ENCODE data around the gene ANKFN1.

Gene ANKFN1

DNA sequence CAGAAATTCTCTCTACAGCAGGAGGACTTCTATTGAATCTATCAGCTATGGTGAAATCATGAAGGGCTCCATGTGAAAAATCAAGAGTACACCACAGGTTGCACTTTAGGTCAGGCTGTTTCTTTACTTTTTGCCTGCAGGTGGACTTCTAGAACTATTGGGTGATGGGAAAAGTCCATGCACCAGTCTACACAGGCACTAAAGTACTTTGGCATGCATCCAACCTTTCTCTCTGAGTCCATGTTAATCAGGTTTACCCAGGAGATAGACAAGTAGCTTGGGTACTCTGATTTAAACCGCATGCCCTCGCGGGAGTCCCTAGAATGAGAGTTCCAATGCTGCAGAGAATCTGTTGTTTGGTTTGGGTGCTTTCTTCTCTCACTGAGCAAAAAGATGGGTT, 9.1 kb upstream of the ANKFN1 start:
- Histone ChIP-seq H3K4me3 (ENCODE audit: insufficient read depth, low read length, poor library complexity, severe bottlenecking) (no peak overlapping the region), H4K20me1 (ENCODE audit: low read depth, low read length) (no peaks in the 10 kb centered on the region), H3K9ac (ENCODE audit: low read length) (no peak overlapping the region), H3K27ac (ENCODE audit: low read depth, low read length) (no peak overlapping the region), H3K9me3 (ENCODE audit: insufficient read depth, low read length) (no peaks in the 10 kb centered on the region), H2AFZ (ENCODE audit: low read depth, low read length, severe bottlenecking) (no peak overlapping the region), H3K27me3 (ENCODE audit: low read length) (no peaks in the 10 kb centered on the region), H3K9me2 (replicated peaks; ENCODE audit: insufficient read depth, low read length) (no peaks in the 10 kb centered on the region), H3K4me2 (ENCODE audit: low read depth, low read length, poor library complexity, severe bottlenecking) (no peak overlapping the region), H3F3A (ENCODE audit: insufficient read depth) (no peaks in the 10 kb centered on the region), H3K79me2 (ENCODE audit: insufficient read depth, low read length) (no peaks in the 10 kb centered on the region), H3K36me3 (ENCODE audit: low read length) (no peaks in the 10 kb centered on the region)
- TF ChIP-seq, protein P1, sequence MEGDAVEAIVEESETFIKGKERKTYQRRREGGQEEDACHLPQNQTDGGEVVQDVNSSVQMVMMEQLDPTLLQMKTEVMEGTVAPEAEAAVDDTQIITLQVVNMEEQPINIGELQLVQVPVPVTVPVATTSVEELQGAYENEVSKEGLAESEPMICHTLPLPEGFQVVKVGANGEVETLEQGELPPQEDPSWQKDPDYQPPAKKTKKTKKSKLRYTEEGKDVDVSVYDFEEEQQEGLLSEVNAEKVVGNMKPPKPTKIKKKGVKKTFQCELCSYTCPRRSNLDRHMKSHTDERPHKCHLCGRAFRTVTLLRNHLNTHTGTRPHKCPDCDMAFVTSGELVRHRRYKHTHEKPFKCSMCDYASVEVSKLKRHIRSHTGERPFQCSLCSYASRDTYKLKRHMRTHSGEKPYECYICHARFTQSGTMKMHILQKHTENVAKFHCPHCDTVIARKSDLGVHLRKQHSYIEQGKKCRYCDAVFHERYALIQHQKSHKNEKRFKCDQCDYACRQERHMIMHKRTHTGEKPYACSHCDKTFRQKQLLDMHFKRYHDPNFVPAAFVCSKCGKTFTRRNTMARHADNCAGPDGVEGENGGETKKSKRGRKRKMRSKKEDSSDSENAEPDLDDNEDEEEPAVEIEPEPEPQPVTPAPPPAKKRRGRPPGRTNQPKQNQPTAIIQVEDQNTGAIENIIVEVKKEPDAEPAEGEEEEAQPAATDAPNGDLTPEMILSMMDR (IDR thresholded peaks at IDR 0.05; ENCODE audit: insufficient read depth, low read length, poor library complexity, severe bottlenecking): no peak
- no peak for TF ChIP-seq EZH2phosphoT487 (conservative IDR thresholded peaks at IDR 0.05; ENCODE audit: low read length)

DNA sequence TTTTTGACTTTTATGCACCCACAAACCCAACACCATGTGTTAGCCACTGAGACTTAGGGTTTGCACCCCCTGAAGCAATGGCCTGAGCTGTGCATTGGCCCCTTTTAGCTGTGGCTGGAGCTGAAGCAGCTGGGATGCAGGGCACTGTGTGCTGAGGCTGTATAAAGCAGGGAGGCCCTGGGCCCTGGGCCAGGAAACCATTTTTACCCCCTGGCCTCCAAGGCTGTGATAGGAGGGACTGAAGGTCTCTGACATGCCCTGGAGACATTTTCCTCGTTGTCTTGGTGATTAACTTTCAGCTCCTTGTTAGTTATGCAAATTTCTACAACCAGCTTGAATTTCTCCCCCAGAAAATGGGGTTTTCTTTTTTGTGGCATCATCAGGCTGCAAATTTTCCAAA, 6.7 kb upstream of the ANKFN1 start:
- Histone ChIP-seq H3K27me3 (ENCODE audit: low read length) (no peaks in the 10 kb centered on the region), H3K9me3 (ENCODE audit: insufficient read depth, low read length) (no peaks in the 10 kb centered on the region), H3K4me3 (ENCODE audit: insufficient read depth, low read length, poor library complexity, severe bottlenecking) (no peak overlapping the region), H3K36me3 (ENCODE audit: low read length) (no peaks in the 10 kb centered on the region), H4K20me1 (ENCODE audit: low read depth, low read length) (no peaks in the 10 kb centered on the region), H3F3A (ENCODE audit: insufficient read depth) (no peaks in the 10 kb centered on the region), H3K79me2 (ENCODE audit: insufficient read depth, low read length) (no peaks in the 10 kb centered on the region), H3K9me2 (replicated peaks; ENCODE audit: insufficient read depth, low read length) (no peaks in the 10 kb centered on the region), H3K9ac (ENCODE audit: low read length) (no peak overlapping the region), H3K4me2 (ENCODE audit: low read depth, low read length, poor library complexity, severe bottlenecking) (no peak overlapping the region), H3K27ac (ENCODE audit: low read depth, low read length) (no peak overlapping the region), H2AFZ (ENCODE audit: low read depth, low read length, severe bottlenecking) (no peak overlapping the region)
- TF ChIP-seq, protein P1 (IDR thresholded peaks at IDR 0.05; ENCODE audit: insufficient read depth, low read length, poor library complexity, severe bottlenecking): no peak
- no peak for TF ChIP-seq EZH2phosphoT487 (conservative IDR thresholded peaks at IDR 0.05; ENCODE audit: low read length)

DNA sequence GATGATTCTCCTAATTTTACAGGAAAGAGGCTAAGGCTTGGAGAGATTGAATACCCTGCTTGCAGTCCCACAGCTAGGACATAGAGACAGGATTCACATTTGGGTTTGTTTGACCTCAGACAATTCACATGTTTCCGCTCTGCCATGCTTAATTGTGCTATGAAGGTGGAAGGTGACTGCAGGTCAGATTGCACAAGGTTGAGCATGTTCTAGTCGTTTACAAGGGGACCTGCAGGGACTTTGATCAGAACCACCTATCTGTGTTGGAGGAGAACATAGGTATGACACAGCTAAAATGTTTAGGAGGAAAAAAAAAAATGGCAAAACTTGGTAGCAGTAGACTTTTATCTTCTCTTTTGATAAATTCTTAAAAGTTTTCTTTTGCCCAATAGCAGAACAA, 4.9 kb upstream of the ANKFN1 start:
- Histone ChIP-seq H3K79me2 (ENCODE audit: insufficient read depth, low read length) (no peaks in the 10 kb centered on the region), H4K20me1 (ENCODE audit: low read depth, low read length) (no peaks in the 10 kb centered on the region), H3K27me3 (ENCODE audit: low read length) (no peaks in the 10 kb centered on the region), H3K9me3 (ENCODE audit: insufficient read depth, low read length) (no peaks in the 10 kb centered on the region), H3K4me3 (ENCODE audit: insufficient read depth, low read length, poor library complexity, severe bottlenecking) (no peak overlapping the region), H3K9ac (ENCODE audit: low read length) (no peak overlapping the region), H3F3A (ENCODE audit: insufficient read depth) (no peaks in the 10 kb centered on the region), H3K9me2 (replicated peaks; ENCODE audit: insufficient read depth, low read length) (no peaks in the 10 kb centered on the region), H3K27ac (ENCODE audit: low read depth, low read length) (no peak overlapping the region), H2AFZ (ENCODE audit: low read depth, low read length, severe bottlenecking) (no peak overlapping the region), H3K4me2 (ENCODE audit: low read depth, low read length, poor library complexity, severe bottlenecking) (no peak overlapping the region), H3K36me3 (ENCODE audit: low read length) (no peaks in the 10 kb centered on the region)
- no peak for TF ChIP-seq EZH2phosphoT487 (conservative IDR thresholded peaks at IDR 0.05; ENCODE audit: low read length)
- TF ChIP-seq, protein P1 (IDR thresholded peaks at IDR 0.05; ENCODE audit: insufficient read depth, low read length, poor library complexity, severe bottlenecking): no peak

Data from SU-DHL-6 (cell line).